HG02763 (cell line): ENCODE measurements around the gene RIOK3.
A peak's percentile ranks its signal among the peaks of the same experiment; 100 is the strongest.
"Not testable (repeated sequence)": the region's sequence is repeated elsewhere in the genome, so short reads cannot be mapped to it uniquely, and the experiment has no call there.

Experiments
- ATAC-seq: cut with Tn5 transposase; IDR thresholded peaks from one replicate; pipeline ENCODE4 v1.9.1; 2021; ENCODE audit warnings: mild to moderate bottlenecking, moderate library complexity; ENCODE audit not compliant: unreplicated experiment

Gene RIOK3

GRCh38 chr18:23494992-23495391 is 41.9 kb downstream of the RIOK3 start:
- ATAC-seq = no peak

GRCh38 chr18:23495723-23496440 is 42.8 kb downstream of the RIOK3 start:
- no peak for ATAC-seq

- ATAC-seq = no peak
Observed at GRCh38 chr18:23498117-23498516, 45.0 kb downstream of the RIOK3 start.

- no peak for ATAC-seq
Observed at GRCh38 chr18:23498877-23499276, 45.8 kb downstream of the RIOK3 start.

GRCh38 chr18:23499291-23499781 is 46.2 kb downstream of the RIOK3 start:
- no peak for ATAC-seq

GRCh38 chr18:23501626-23502025 is 48.5 kb downstream of the RIOK3 start:
- no peak for ATAC-seq

- ATAC-seq = no peak
Observed at GRCh38 chr18:23502516-23503037, 49.5 kb downstream of the RIOK3 start.

GRCh38 chr18:23503038-23503962 is 50.2 kb downstream of the RIOK3 start, which contains the start of gene RMC1:
Gene RMC1, plus strand, starts transcription at chr18:23503511. Its CDS starts 108 bp downstream, at chr18:23503619.
- peak; percentile 87 for ATAC-seq

GRCh38 chr18:23503963-23504344 is 50.9 kb downstream of the RIOK3 start:
- no peak for ATAC-seq

GRCh38 chr18:23504720-23505119 is 51.6 kb downstream of the RIOK3 start:
- ATAC-seq = peak; percentile 36

GRCh38 chr18:23506393-23506792 is 53.3 kb downstream of the RIOK3 start:
- no peak for ATAC-seq

GRCh38 chr18:23510923-23511322 is 57.8 kb downstream of the RIOK3 start:
- not testable (repeated sequence) for ATAC-seq

- ATAC-seq = not testable (repeated sequence)
Observed at GRCh38 chr18:23512216-23512615, 59.1 kb downstream of the RIOK3 start.

GRCh38 chr18:23512641-23513040 is 59.6 kb downstream of the RIOK3 start:
- ATAC-seq = no peak

GRCh38 chr18:23515911-23516546 is 62.9 kb downstream of the RIOK3 start:
- ATAC-seq = peak; percentile 75

- no peak for ATAC-seq
Observed at GRCh38 chr18:23519734-23520133, 66.6 kb downstream of the RIOK3 start.

- ATAC-seq = no peak
Observed at GRCh38 chr18:23521271-23521670, 68.2 kb downstream of the RIOK3 start.

- no peak for ATAC-seq
Observed at GRCh38 chr18:23521907-23522306, 68.8 kb downstream of the RIOK3 start.

- no peak for ATAC-seq
Observed at GRCh38 chr18:23523429-23524212, 70.5 kb downstream of the RIOK3 start.

GRCh38 chr18:23524213-23524707 is 71.2 kb downstream of the RIOK3 start:
- no peak for ATAC-seq
